Natural killer cell (primary cell): ENCODE results near the gene LRPPRC. TPM values are rescaled to one million over a fixed set of nuclear protein-coding genes. Genes with fewer than 3 reads are reported as not detected.

ENCODE experiments used
- ATAC-seq, 3 donors: fragments of 150-1000 bp in 2 of 3; fragments of 200-7000 bp in 1 of 3; cut with Tn5 transposase; 1 replicate in 1 of 3; 2 replicates in 2 of 3; pipeline ENCODE4 v1.10.0; 2021; ENCODE audit warnings: mild to moderate bottlenecking in 2 of 3, moderate library complexity in 2 of 3
- DNase-seq, 2 donors: peaks; one replicate each; pipeline versions ENCODE4 v3.0.0 to v3.0.0-alpha.2; 2013 to 2021; ENCODE audit warnings: mixed read lengths in 1 of 2
- H3K27ac ChIP-seq: one replicate; pipeline ENCODE4 v1.5.1; 2013; ENCODE audit warnings: mild to moderate bottlenecking, low read length
- H3K27me3 ChIP-seq: one replicate; pipeline ENCODE4 v1.6.1; 2013; ENCODE audit warnings: low read length; ENCODE audit not compliant: control insufficient read depth, insufficient read depth
- H3K36me3 ChIP-seq: one replicate; pipeline ENCODE4 v1.6.1; 2013; ENCODE audit warnings: low read length; ENCODE audit not compliant: control insufficient read depth, insufficient read depth
- H3K4me1 ChIP-seq: one replicate; pipeline ENCODE4 v1.6.1; 2013; ENCODE audit warnings: low read length; ENCODE audit not compliant: control insufficient read depth, insufficient read depth
- H3K4me3 ChIP-seq: one replicate; pipeline ENCODE4 v1.5.1; 2013; ENCODE audit warnings: low read length
- H3K9me3 ChIP-seq: one replicate; pipeline ENCODE4 v1.6.1; 2013; ENCODE audit warnings: low read length; ENCODE audit not compliant: control insufficient read depth, insufficient read depth
- H3K27ac Mint-ChIP-seq, 2 donors: one replicate each; pipeline ENCODE4 v1.8.0; 2022; ENCODE audit warnings: mild to moderate bottlenecking in 2 of 2, mixed read lengths in 2 of 2, moderate library complexity in 1 of 2
- H3K27me3 Mint-ChIP-seq, 2 donors: one replicate each; pipeline ENCODE4 v1.8.0; 2022; ENCODE audit warnings: low read depth in 2 of 2, mixed read lengths in 2 of 2
- H3K36me3 Mint-ChIP-seq: one replicate; pipeline ENCODE4 v1.8.0; 2022; ENCODE audit warnings: mixed read lengths
- H3K4me1 Mint-ChIP-seq, 2 donors: one replicate each; pipeline ENCODE4 v1.8.0; 2022; ENCODE audit warnings: mixed read lengths in 2 of 2
- H3K4me3 Mint-ChIP-seq: one replicate; pipeline ENCODE4 v1.8.0; 2022; ENCODE audit warnings: mild to moderate bottlenecking, moderate library complexity, mixed read lengths
- H3K9me3 Mint-ChIP-seq, 2 donors: one replicate each; pipeline ENCODE4 v1.8.0; 2022; ENCODE audit warnings: mixed read lengths in 2 of 2
- CTCF ChIP-seq: fragments of 200-600 bp; IDR thresholded peaks from one replicate; pipeline ENCODE4 v1.8.0; 2022; ENCODE audit warnings: antibody characterized with exemption
- WGBS: methylation state at CpG from one replicate; pipeline ENCODE4 v1.1.7; 2013; ENCODE audit warnings: missing lambda C conversion rate; ENCODE audit not compliant: insufficient coverage; 5-methylcytosine and 5-hydroxymethylcytosine counted together
- intact Hi-C: fragments of 100-400 bp; cut with micrococcal nuclease; formaldehyde crosslinking; loops from one replicate; pipeline ENCODE4 v1.14.2; 2022
- total RNA-seq, 4 donors: library from RNA; stranded (reverse); fragments of 120-200 nt in 1 of 4; gene quantifications; one replicate each; pipeline versions ENCODE4 v1.2.3 to v1.2.4, GENCODE V29; 2013 to 2022

Gene LRPPRC
- total RNA-seq, 3 donors from 2014 or later (not counting 1 experiment from before 2014, with no cell fraction given), result 43.5 to 53.8 (median 48.4) TPM

- Histone ChIP-seq H3K9me3 (no peaks in the 10 kb centered on the region), H3K27me3 (no peaks in the 10 kb centered on the region), H3K27ac (no peak overlapping the region), H3K4me3 (no peak overlapping the region), H3K4me1 (peaks cover 2% of the 10 kb centered on the region), H3K36me3 (no peaks in the 10 kb centered on the region)
- intact Hi-C loops, result no loop called here
- no peak for TF ChIP-seq CTCF
- no peak for DNase-seq
- 88% methylated on average over 1 of the region's 1 CpG for WGBS
- no peaks in the 10 kb centered on the region for H3K9me3 Mint-ChIP-seq
- peaks cover 3 to 7% of the 10 kb centered on the region in 2 donors for H3K27me3 Mint-ChIP-seq
- H3K36me3 Mint-ChIP-seq, result no peaks in the 10 kb centered on the region
- peaks cover 19 to 23% of the 10 kb centered on the region in 2 donors for H3K4me1 Mint-ChIP-seq
- ATAC-seq, result no peak
- no peak overlapping the region for H3K4me3 Mint-ChIP-seq
- no peak overlapping the region for H3K27ac Mint-ChIP-seq
Measured at GRCh38 chr2:44001716-44002115, 5.9 kb upstream of the LRPPRC start.

GRCh38 chr2:43998263-43998662 is 2.5 kb upstream of the LRPPRC start:
- H3K4me3 ChIP-seq, result no peak overlapping the region
- H3K27ac ChIP-seq, result no peak overlapping the region
- Mint-ChIP-seq H3K27ac (no peak overlapping the region), H3K4me1 (peaks cover 23 to 31% of the 10 kb centered on the region in 2 donors), H3K36me3 (no peaks in the 10 kb centered on the region), H3K4me3 (peak overlapping the region; percentile 60), H3K9me3 (no peaks in the 10 kb centered on the region), H3K27me3 (peaks cover 3 to 7% of the 10 kb centered on the region in 2 donors)
- WGBS, result 92% methylated on average over 1 of the region's 4 CpGs
- no peaks in the 10 kb centered on the region for H3K36me3 ChIP-seq
- DNase-seq, result no peak
- intact Hi-C loops, result no loop called here
- no peaks in the 10 kb centered on the region for H3K27me3 ChIP-seq
- no peak for TF ChIP-seq CTCF
- ATAC-seq, result no peak
- peaks cover 21% of the 10 kb centered on the region for H3K4me1 ChIP-seq
- no peaks in the 10 kb centered on the region for H3K9me3 ChIP-seq

GRCh38 chr2:43993437-43993836 is 2.4 kb downstream of the LRPPRC start:
- WGBS, result 95% methylated on average over 5 of the region's 5 CpGs
- Histone ChIP-seq H3K27ac (no peak overlapping the region), H3K27me3 (no peaks in the 10 kb centered on the region), H3K9me3 (no peaks in the 10 kb centered on the region), H3K36me3 (peaks cover 11% of the 10 kb centered on the region), H3K4me3 (no peak overlapping the region), H3K4me1 (peaks cover 21% of the 10 kb centered on the region)
- H3K9me3 Mint-ChIP-seq, result no peaks in the 10 kb centered on the region
- ATAC-seq (no peak), DNase-seq (no peak)
- H3K36me3 Mint-ChIP-seq, result no peaks in the 10 kb centered on the region
- H3K4me1 Mint-ChIP-seq, result peaks cover 57 to 66% of the 10 kb centered on the region in 2 donors
- intact Hi-C loops, result no loop called here
- no peak for TF ChIP-seq CTCF
- peak overlapping the region in 1 of 2 donors; percentile 21 for H3K27ac Mint-ChIP-seq
- H3K4me3 Mint-ChIP-seq, result peak overlapping the region; percentile 91
- H3K27me3 Mint-ChIP-seq, result no peaks in the 10 kb centered on the region

- peak overlapping the region in 1 of 2 donors; percentile 68 for H3K27ac Mint-ChIP-seq
- H3K27me3 ChIP-seq, result no peaks in the 10 kb centered on the region
- intact Hi-C loops, result no loop called here
- TF ChIP-seq CTCF, result no peak
- DNase-seq (no peak), ATAC-seq (peak in 1 of 3 donors; percentile 55)
- H3K4me1 ChIP-seq, result peaks cover 4% of the 10 kb centered on the region
- H3K4me3 ChIP-seq, result no peak overlapping the region
- no peaks in the 10 kb centered on the region for H3K9me3 Mint-ChIP-seq
- H3K4me3 Mint-ChIP-seq, result no peak overlapping the region
- H3K27ac ChIP-seq, result no peak overlapping the region
- no peaks in the 10 kb centered on the region for H3K9me3 ChIP-seq
- H3K27me3 Mint-ChIP-seq, result no peaks in the 10 kb centered on the region
- WGBS, result 88% methylated on average over 3 of the region's 4 CpGs
- peaks cover 51 to 53% of the 10 kb centered on the region in 2 donors for H3K4me1 Mint-ChIP-seq
- peaks cover 16% of the 10 kb centered on the region for H3K36me3 ChIP-seq
- no peaks in the 10 kb centered on the region for H3K36me3 Mint-ChIP-seq
Measured at GRCh38 chr2:43989545-43989944, 6.2 kb downstream of the LRPPRC start.
